Measurements from ENCODE around the gene ANOS1.

GRCh38 chrX:8749697-8750096, 17.8 kb upstream of the ANOS1 start:
- TF ChIP-seq CTCF (IDR thresholded peaks at IDR 0.05) (no peak), POLR2A (IDR thresholded peaks at IDR 0.05) (no peak)

Data from heart left ventricle (tissue), 13 donors.